CD4-positive, alpha-beta T cell (primary cell): ENCODE measurements around the gene TMEM117. TPM values are rescaled to one million over a fixed set of nuclear protein-coding genes. Genes with fewer than 3 reads are reported as not detected.
"Not testable (repeated sequence)": the region's sequence is repeated elsewhere in the genome, so short reads cannot be mapped to it uniquely, and the experiment has no call there.

Experiments used
- ATAC-seq: fragments of 200-7000 bp; cut with Tn5 transposase; one replicate; pipeline ENCODE4 v1.10.0; 2022; ENCODE audit warnings: mild to moderate bottlenecking; ENCODE audit not compliant: poor library complexity
- CTCF ChIA-PET: fragments of 350-600 bp; sonication (Branson Sonifier 250); formaldehyde crosslinking; loops from one replicate; lab custom pipeline; 2021; ENCODE audit warnings: antibody characterized with exemption, inconsistent platforms; lab: Charles Lee
- POLR2A ChIA-PET: fragments of 350-600 bp; sonication (Branson Sonifier 250); formaldehyde crosslinking; loops from one replicate; lab custom pipeline; 2021; ENCODE audit warnings: antibody characterized with exemption, inconsistent platforms; lab: Charles Lee
- DNase-seq, 14 experiments: peaks; one replicate each; pipeline ENCODE4 v3.0.0-alpha.2; 2013 to 2020; ENCODE audit warnings: mixed read lengths in 2 of 14
- H3K27ac ChIP-seq, 2 donors: one replicate each; pipeline versions ENCODE4 v1.5.1 to v1.7.0; 2013; ENCODE audit warnings: low read length in 2 of 2, low read depth in 1 of 2, mild to moderate bottlenecking in 1 of 2
- H3K27me3 ChIP-seq, 2 experiments: 1 replicate in 1 of 2; 2 replicates in 1 of 2; pipeline versions ENCODE4 v1.6.1 to v1.7.0; 2013; ENCODE audit warnings: low read length in 2 of 2, control low read depth in 1 of 2, mild to moderate bottlenecking in 1 of 2, moderate library complexity in 1 of 2; ENCODE audit not compliant: insufficient read depth in 2 of 2, control insufficient read depth in 1 of 2
- H3K36me3 ChIP-seq: one replicate; pipeline ENCODE4 v1.6.1; 2013; ENCODE audit warnings: low read length, control low read depth; ENCODE audit not compliant: insufficient read depth
- H3K4me1 ChIP-seq: one replicate; pipeline ENCODE4 v1.6.1; 2013; ENCODE audit warnings: low read length, control low read depth; ENCODE audit not compliant: insufficient read depth
- H3K4me3 ChIP-seq: one replicate; pipeline ENCODE4 v1.5.1; 2013; ENCODE audit warnings: mild to moderate bottlenecking, low read length, moderate library complexity
- H3K9me3 ChIP-seq, 2 experiments: 1 replicate in 1 of 2; 2 replicates in 1 of 2; pipeline versions ENCODE4 v1.6.1 to v1.7.0; 2013; ENCODE audit warnings: low read length in 2 of 2, mild to moderate bottlenecking in 2 of 2, control low read depth in 1 of 2, moderate library complexity in 1 of 2; ENCODE audit not compliant: control insufficient read depth in 1 of 2, insufficient read depth in 1 of 2
- H3K27ac Mint-ChIP-seq: one replicate; pipeline ENCODE4 v1.8.0; 2020; ENCODE audit warnings: mixed read lengths
- H3K27me3 Mint-ChIP-seq: one replicate; pipeline ENCODE4 v1.8.0; 2021; ENCODE audit warnings: mixed read lengths
- H3K36me3 Mint-ChIP-seq: one replicate; pipeline ENCODE4 v1.8.0; 2021; ENCODE audit warnings: low read depth, mixed read lengths
- H3K4me1 Mint-ChIP-seq: one replicate; pipeline ENCODE4 v1.8.0; 2021; ENCODE audit warnings: low read depth, mixed read lengths
- H3K4me3 Mint-ChIP-seq: one replicate; pipeline ENCODE4 v1.8.0; 2020; ENCODE audit warnings: mild to moderate bottlenecking, mixed read lengths
- H3K9me3 Mint-ChIP-seq: one replicate; pipeline ENCODE4 v1.8.0; 2020; ENCODE audit warnings: mixed read lengths
- intact Hi-C, 2 experiments: fragments of 100-400 bp; cut with DNase I in 1 of 2; cut with micrococcal nuclease in 1 of 2; formaldehyde crosslinking; loops; one replicate each; pipeline versions ENCODE4 v1.15.1 to v1.9.0; 2023 to 2025; cut with DNase I, micrococcal nuclease
- total RNA-seq, 174 experiments: library from RNA in 2 of 174; stranded (reverse) in 2 of 174; gene quantifications; one replicate each; pipeline ENCODE4 v1.2.3 and lab custom pipeline; 2021 to 2026
- TF ChIP-seq, protein P1 (sequence below): fragments of 200-600 bp; IDR thresholded peaks from one replicate; pipeline ENCODE4 v1.8.0; 2022; ENCODE audit warnings: antibody characterized with exemption, mild to moderate bottlenecking

The TMEM117 gene
- total RNA-seq, 2 experiments from 2014 or later, result 3.4 to 4.4 TPM

- ATAC-seq (no peak), DNase-seq (no peak)
- no peaks in the 10 kb centered on the region for H3K9me3 ChIP-seq
- Mint-ChIP-seq H3K36me3 (no peaks in the 10 kb centered on the region), H3K4me3 (no peak overlapping the region), H3K27me3 (no peaks in the 10 kb centered on the region), H3K4me1 (no peaks in the 10 kb centered on the region), H3K9me3 (no peaks in the 10 kb centered on the region), H3K27ac (no peak overlapping the region)
- TF ChIP-seq, protein P1, sequence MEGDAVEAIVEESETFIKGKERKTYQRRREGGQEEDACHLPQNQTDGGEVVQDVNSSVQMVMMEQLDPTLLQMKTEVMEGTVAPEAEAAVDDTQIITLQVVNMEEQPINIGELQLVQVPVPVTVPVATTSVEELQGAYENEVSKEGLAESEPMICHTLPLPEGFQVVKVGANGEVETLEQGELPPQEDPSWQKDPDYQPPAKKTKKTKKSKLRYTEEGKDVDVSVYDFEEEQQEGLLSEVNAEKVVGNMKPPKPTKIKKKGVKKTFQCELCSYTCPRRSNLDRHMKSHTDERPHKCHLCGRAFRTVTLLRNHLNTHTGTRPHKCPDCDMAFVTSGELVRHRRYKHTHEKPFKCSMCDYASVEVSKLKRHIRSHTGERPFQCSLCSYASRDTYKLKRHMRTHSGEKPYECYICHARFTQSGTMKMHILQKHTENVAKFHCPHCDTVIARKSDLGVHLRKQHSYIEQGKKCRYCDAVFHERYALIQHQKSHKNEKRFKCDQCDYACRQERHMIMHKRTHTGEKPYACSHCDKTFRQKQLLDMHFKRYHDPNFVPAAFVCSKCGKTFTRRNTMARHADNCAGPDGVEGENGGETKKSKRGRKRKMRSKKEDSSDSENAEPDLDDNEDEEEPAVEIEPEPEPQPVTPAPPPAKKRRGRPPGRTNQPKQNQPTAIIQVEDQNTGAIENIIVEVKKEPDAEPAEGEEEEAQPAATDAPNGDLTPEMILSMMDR, result no peak
- no peaks in the 10 kb centered on the region for H3K4me1 ChIP-seq
- H3K4me3 ChIP-seq, result no peak overlapping the region
- H3K36me3 ChIP-seq, result no peaks in the 10 kb centered on the region
- ChIA-PET CTCF (no interaction called here), POLR2A (no interaction called here)
- no peaks in the 10 kb centered on the region for H3K27me3 ChIP-seq
- intact Hi-C loops, result no loop called here
- no peak overlapping the region for H3K27ac ChIP-seq
These were observed 28.0 kb downstream of the TMEM117 start for GRCh38 chr12:43863770-43864366.

DNA sequence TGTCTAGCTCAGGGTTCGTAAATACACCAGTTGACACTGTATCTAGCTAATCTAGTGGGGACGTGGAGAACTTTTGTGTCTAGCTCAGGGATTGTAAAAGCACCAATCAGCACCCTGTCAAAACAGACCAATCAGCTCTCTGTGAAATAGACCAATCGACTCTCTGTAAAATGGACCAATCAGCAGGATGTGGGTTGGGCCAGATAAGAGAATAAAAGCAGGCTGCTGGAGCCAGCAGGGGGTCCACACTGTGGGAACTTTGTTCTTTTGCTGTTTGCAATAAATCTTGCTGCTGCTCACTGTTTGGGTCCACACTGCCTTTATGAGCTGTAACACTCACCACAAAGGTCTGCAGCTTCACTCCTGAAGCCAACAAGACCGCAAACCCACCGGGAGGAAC lies 28.7 kb downstream of the TMEM117 start:
- POLR2A ChIA-PET, result not testable (repeated sequence)

GRCh38 chr12:43869184-43869583 lies 33.3 kb downstream of the TMEM117 start:
- no peaks in the 10 kb centered on the region for H3K27me3 Mint-ChIP-seq
- H3K9me3 ChIP-seq, result no peaks in the 10 kb centered on the region
- POLR2A ChIA-PET, result no interaction called here
- no peaks in the 10 kb centered on the region for H3K4me1 ChIP-seq
- no peak overlapping the region for H3K4me3 Mint-ChIP-seq
- no peaks in the 10 kb centered on the region for H3K36me3 Mint-ChIP-seq
- TF ChIP-seq, protein P1, result no peak
- CTCF ChIA-PET, result no interaction called here
- DNase-seq (no peak), ATAC-seq (no peak)
- no peaks in the 10 kb centered on the region for H3K4me1 Mint-ChIP-seq
- H3K4me3 ChIP-seq, result no peak overlapping the region
- H3K27ac Mint-ChIP-seq, result no peak overlapping the region
- no peaks in the 10 kb centered on the region for H3K9me3 Mint-ChIP-seq
- no peaks in the 10 kb centered on the region for H3K27me3 ChIP-seq
- H3K27ac ChIP-seq, result no peak overlapping the region
- H3K36me3 ChIP-seq, result no peaks in the 10 kb centered on the region
- intact Hi-C loops, result no loop called here

More for the DNA sequence above, 28.7 kb downstream of the TMEM117 start:
- H3K27ac Mint-ChIP-seq, H3K27me3 ChIP-seq, H3K27ac ChIP-seq, DNase-seq, H3K9me3 Mint-ChIP-seq, H3K36me3 Mint-ChIP-seq, intact Hi-C loops, H3K4me3 ChIP-seq, H3K4me1 Mint-ChIP-seq, ATAC-seq, H3K36me3 ChIP-seq, H3K4me3 Mint-ChIP-seq, H3K9me3 ChIP-seq, H3K4me1 ChIP-seq, H3K27me3 Mint-ChIP-seq: not testable (repeated sequence)
- CTCF ChIA-PET, result interaction anchor here (0.6 kb wide), 1 partner anchor 231 kb away, joined by 5 read pairs; no protein-coding TSS in a partner anchor

DNA sequence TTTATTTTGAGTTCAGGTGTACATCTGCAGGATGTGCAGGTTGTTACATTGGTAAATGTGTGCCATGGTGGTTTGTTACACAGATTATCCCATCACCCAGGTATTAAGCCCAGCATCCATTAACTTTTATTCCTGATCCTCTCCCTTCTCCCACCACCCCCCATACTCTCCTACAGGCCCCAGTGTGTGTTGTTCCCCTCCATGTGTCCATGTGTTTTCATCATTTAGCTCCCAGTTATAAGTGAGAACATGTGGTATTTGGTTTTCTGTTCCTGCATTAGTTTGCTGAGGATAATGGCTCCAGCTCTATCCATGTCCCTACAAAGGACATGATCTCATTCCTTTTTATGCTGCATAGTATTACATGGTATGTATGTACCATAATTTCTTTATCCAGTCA lies 33.9 kb downstream of the TMEM117 start:
- intact Hi-C loops, H3K4me3 ChIP-seq, H3K4me1 Mint-ChIP-seq, CTCF ChIA-PET, H3K36me3 ChIP-seq, H3K4me1 ChIP-seq, H3K27me3 ChIP-seq, H3K27ac ChIP-seq, H3K36me3 Mint-ChIP-seq, H3K9me3 Mint-ChIP-seq, H3K4me3 Mint-ChIP-seq, ATAC-seq, H3K27ac Mint-ChIP-seq, H3K27me3 Mint-ChIP-seq, H3K9me3 ChIP-seq, DNase-seq, POLR2A ChIA-PET: not testable (repeated sequence)

- H3K9me3 ChIP-seq, H3K27ac ChIP-seq, H3K4me3 ChIP-seq, intact Hi-C loops, H3K9me3 Mint-ChIP-seq, H3K27me3 Mint-ChIP-seq, POLR2A ChIA-PET, H3K4me1 ChIP-seq, H3K27me3 ChIP-seq, H3K4me3 Mint-ChIP-seq, H3K4me1 Mint-ChIP-seq, H3K36me3 Mint-ChIP-seq, H3K36me3 ChIP-seq, DNase-seq, H3K27ac Mint-ChIP-seq, ATAC-seq: not testable (repeated sequence)
- CTCF ChIA-PET, result interaction anchor here (1.4 kb wide), 1 partner anchor 11 kb away, joined by 5 read pairs; no protein-coding TSS in a partner anchor
These were observed 35.4 kb downstream of the TMEM117 start for GRCh38 chr12:43871258-43871657.
